HepG2 (cell line): ENCODE results near the gene COL4A3. TPM values are rescaled to one million over a fixed set of nuclear protein-coding genes. Genes with fewer than 3 reads are reported as not detected.

Experiments
- ATAC-seq: fragments of 200-7000 bp; cut with Tn5 transposase; 3 replicates; pipeline ENCODE4 v1.9.1; 2020; ENCODE audit warnings: mild to moderate bottlenecking, moderate library complexity
- BruUV-seq: library from RNA; stranded (reverse); fragments of 400-500 nt; replicated peaks from 2 replicates; lab custom pipeline; 2021; lab: Mats Ljungman, UMichigan
- CTCF ChIA-PET: fragments of 300-600 bp; formaldehyde crosslinking; extraction: SDS; loops from one replicate; lab custom pipeline; 2021; ENCODE audit warnings: low total read pairs, inconsistent platforms, low intra/inter-chr PET ratio; lab: Yijun Ruan, JAX
- POLR2A ChIA-PET: fragments of 350-600 bp; sonication (Branson Sonifier 250); formaldehyde crosslinking; loops from one replicate; lab custom pipeline; 2020; ENCODE audit warnings: antibody characterized with exemption, inconsistent platforms; lab: Yijun Ruan, JAX
- DNase-seq: peaks from one replicate; pipeline ENCODE4 v3.0.0-alpha.2; 2015; ENCODE audit warnings: low spot score
- FAIRE-seq: peaks from 3 replicates; lab custom pipeline; 2011; peaks lifted over from hg19 to GRCh38; lab: Jason Lieb, UNC
- H2AFZ ChIP-seq: one replicate; pipeline ENCODE4 v1.6.1; 2011; ENCODE audit warnings: low read length, inconsistent platforms
- H3K27ac ChIP-seq: fragments of 300-600 bp; 3 replicates; pipeline ENCODE4 v1.8.0; 2011; ENCODE audit warnings: mixed run types, mild to moderate bottlenecking, mixed read lengths, low read length, inconsistent platforms; ENCODE audit not compliant: insufficient read depth; ENCODE audit errors: extremely low read length
- H3K27me3 ChIP-seq, 2 experiments: fragments of 200-600 bp in 1 of 2; 2 replicates in 1 of 2; 3 replicates in 1 of 2; pipeline versions ENCODE4 v1.6.0 to v1.8.0; 2011; ENCODE audit warnings: low read length in 2 of 2, mild to moderate bottlenecking in 2 of 2, moderate library complexity in 2 of 2, inconsistent platforms in 1 of 2; ENCODE audit not compliant: insufficient read depth in 2 of 2, control insufficient read depth in 1 of 2
- H3K36me3 ChIP-seq, 2 experiments: fragments of 200-600 bp in 1 of 2; replicated peaks in 1 of 2; 2 replicates in 1 of 2; 3 replicates in 1 of 2; pipeline versions ENCODE4 v1.5.1 to v1.8.0; 2011; ENCODE audit warnings: low read length in 2 of 2, inconsistent platforms in 1 of 2; ENCODE audit not compliant: insufficient read depth in 2 of 2, control insufficient read depth in 1 of 2
- H3K4me1 ChIP-seq: 2 replicates; pipeline ENCODE4 v1.5.1; 2012; ENCODE audit warnings: low read length, inconsistent platforms; ENCODE audit not compliant: insufficient read depth
- H3K4me2 ChIP-seq: 2 replicates; pipeline ENCODE4 v1.6.0; 2011; ENCODE audit warnings: low read depth, low read length, inconsistent platforms
- H3K4me3 ChIP-seq, 3 experiments: fragments of 200-600 bp in 1 of 3; sonication (generic), shearing (Covaris generic) in 1 of 3; replicated peaks in 1 of 3; 2 replicates each; pipeline ENCODE4 v1.5.1; 2011 to 2016; ENCODE audit warnings: low read length in 3 of 3, inconsistent platforms in 2 of 3, low read depth in 2 of 3, mild to moderate bottlenecking in 2 of 3, control low read depth in 1 of 3, mixed read lengths in 1 of 3; ENCODE audit not compliant: insufficient read depth in 1 of 3
- H3K79me2 ChIP-seq: one replicate; pipeline ENCODE4 v1.6.1; 2011; ENCODE audit warnings: low read length, inconsistent platforms; ENCODE audit not compliant: insufficient read depth
- H3K9ac ChIP-seq: 2 replicates; pipeline ENCODE4 v1.6.0; 2011; ENCODE audit warnings: mild to moderate bottlenecking, low read depth, low read length, inconsistent platforms; ENCODE audit not compliant: insufficient read depth
- H3K9me3 ChIP-seq: 2 replicates; pipeline ENCODE4 v1.5.1; 2012; ENCODE audit warnings: mild to moderate bottlenecking, low read length
- H4K20me1 ChIP-seq: 2 replicates; pipeline ENCODE4 v1.6.0; 2011; ENCODE audit warnings: inconsistent platforms, mild to moderate bottlenecking, low read length, moderate library complexity; ENCODE audit not compliant: insufficient read depth
- ELF1 ChIP-seq: sonication (generic); formaldehyde crosslinking; IDR thresholded peaks from 2 replicates; pipeline ENCODE4 v1.4.0; 2020; ENCODE audit warnings: missing genetic modification reagents
- IKZF1 ChIP-seq: fragments of 450-650 bp; IDR thresholded peaks from 2 replicates; pipeline ENCODE4 v1.7.1; 2016
- IRX3 ChIP-seq: sonication (generic); formaldehyde crosslinking; IDR thresholded peaks from 2 replicates; pipeline ENCODE4 v1.8.1; 2023; ENCODE audit warnings: mild to moderate bottlenecking, low read depth, missing genetic modification reagents, borderline replicate concordance
- MAFF ChIP-seq: IDR thresholded peaks from 2 replicates; pipeline ENCODE4 v1.6.1; 2011; ENCODE audit warnings: low read depth, low read length, improper control_type of control experiment
- RXRB ChIP-seq: IDR thresholded peaks from 2 replicates; pipeline ENCODE4 v1.6.1; 2016; ENCODE audit warnings: borderline replicate concordance, missing genetic modification reagents, missing compliant biosample characterization
- SKI ChIP-seq: fragments of 450-650 bp; IDR thresholded peaks from one replicate; pipeline ENCODE4 v1.6.1; 2018; ENCODE audit warnings: mild to moderate bottlenecking; ENCODE audit not compliant: partially characterized antibody
- SMC3 ChIP-seq: IDR thresholded peaks from 2 replicates; pipeline ENCODE4 v1.6.1; 2011; ENCODE audit warnings: low read length, improper control_type of control experiment
- TOE1 ChIP-seq: sonication (generic); formaldehyde crosslinking; IDR thresholded peaks from 2 replicates; pipeline ENCODE4 v1.4.0; 2020; ENCODE audit warnings: mild to moderate bottlenecking, missing genetic modification reagents
- USF2 ChIP-seq, 2 experiments: sonication (generic) in 1 of 2; formaldehyde crosslinking in 1 of 2; IDR thresholded peaks; 2 replicates each; pipeline versions ENCODE4 v1.5.1 to v1.6.1; 2011 to 2020; ENCODE audit warnings: borderline replicate concordance in 1 of 2, low read depth in 1 of 2, low read length in 1 of 2, mild to moderate bottlenecking in 1 of 2, missing genetic modification reagents in 1 of 2, moderate library complexity in 1 of 2
- ZNF841 ChIP-seq: sonication (generic); formaldehyde crosslinking; IDR thresholded peaks from 2 replicates; pipeline ENCODE4 v1.8.1; 2023; ENCODE audit warnings: missing genetic modification reagents, borderline replicate concordance
- WGBS: methylation state at CpG from one replicate; pipeline ENCODE4 v1.1.6; 2017; ENCODE audit warnings: low lambda C conversion rate; 5-methylcytosine and 5-hydroxymethylcytosine counted together
- in situ Hi-C: cut with HindIII; loops from 2 replicates; pipeline ENCODE4 v1.10.0; 2017; ENCODE audit warnings: low pct_unique_long_range_greater_than_20kb; ENCODE audit not compliant: extremely low pct_ligation_motif_present
- intact Hi-C: fragments of 100-400 bp; cut with micrococcal nuclease; formaldehyde crosslinking; loops from one replicate; pipeline ENCODE4 v1.10.0; 2022; ENCODE audit not compliant: unreplicated experiment
- polyA plus RNA-seq, 8 experiments: library from polyadenylated mRNA; depleted of rRNA in 3 of 8; stranded (reverse) in 7 of 8; unstranded in 1 of 8; fragments of >200 nt; fragmentation: Illumina TruSeq in 4 of 8; extraction: Trizol in 4 of 8; gene quantifications; 2 replicates each; pipeline versions ENCODE4 v1.2.1 to v1.2.3, GENCODE V29; 2011 to 2016; ENCODE audit warnings: low read depth in 4 of 8, missing spikeins in 1 of 8, mixed read lengths in 1 of 8; ENCODE audit not compliant: insufficient read depth in 1 of 8
- total RNA-seq, 5 experiments: library from RNA; depleted of rRNA; stranded (reverse); fragments of >200 nt; fragmentation: Illumina TruSeq; extraction: Trizol; gene quantifications; 2 replicates each; pipeline ENCODE4 v1.2.3, GENCODE V29; 2016; ENCODE audit warnings: low read depth in 1 of 5

COL4A3 gene
- total and polyA plus RNA-seq, 2 of the 13 experiments (the other 11 are each of a cell fraction or from before 2014, with no cell fraction given), result 0.02 TPM; not detected in 1

- no peak for TF ChIP-seq RXRB (CRISPR knock-in tag)
Measured at GRCh38 chr2:227207573-227207972, 43.1 kb downstream of the COL4A3 start (continued).

GRCh38 chr2:227214622-227215041 lies 50.2 kb downstream of the COL4A3 start:
- in situ Hi-C loops, result no loop called here
- no TSS peak for BruUV-seq
- no peak overlapping the region for H2AFZ ChIP-seq
- no peaks in the 10 kb centered on the region for H3K27me3 ChIP-seq
- TF ChIP-seq IRX3 (CRISPR knock-in tag), result no peak
- no peak for TF ChIP-seq SMC3
- no peak for TF ChIP-seq SKI
- TF ChIP-seq ZNF841 (CRISPR knock-in tag), result no peak
- no peak for TF ChIP-seq TOE1 (CRISPR knock-in tag)
- H3K4me1 ChIP-seq, result no peaks in the 10 kb centered on the region
- H3K4me3 ChIP-seq, result no peak overlapping the region
- H3K9ac ChIP-seq, result no peak overlapping the region
- CTCF ChIA-PET, result no interaction called here
- no peak for ATAC-seq
- H4K20me1 ChIP-seq, result no peaks in the 10 kb centered on the region
- no peaks in the 10 kb centered on the region for H3K79me2 ChIP-seq
- POLR2A ChIA-PET, result no interaction called here
- no peak for DNase-seq
- no peak overlapping the region for H3K27ac ChIP-seq
- H3K36me3 ChIP-seq, result no peaks in the 10 kb centered on the region
- H3K9me3 ChIP-seq, result no peaks in the 10 kb centered on the region
- H3K4me2 ChIP-seq, result no peak overlapping the region
- WGBS, result 3% methylated on average over 3 of the region's 3 CpGs
- FAIRE-seq, result no peak
- intact Hi-C loops, result no loop called here

GRCh38 chr2:227219312-227220105 lies 55.1 kb downstream of the COL4A3 start:
- Histone ChIP-seq H3K36me3 (no peaks in the 10 kb centered on the region), H3K4me3 (no peak overlapping the region), H3K9ac (no peak overlapping the region), H3K4me2 (no peak overlapping the region), H2AFZ (no peak overlapping the region), H3K79me2 (no peaks in the 10 kb centered on the region), H3K9me3 (no peaks in the 10 kb centered on the region), H3K4me1 (no peaks in the 10 kb centered on the region), H3K27me3 (no peaks in the 10 kb centered on the region), H4K20me1 (no peaks in the 10 kb centered on the region), H3K27ac (no peak overlapping the region)
- 13% methylated on average over 4 of the region's 4 CpGs for WGBS
- no peak for FAIRE-seq
- no peak for ATAC-seq
- intact Hi-C loops, result no loop called here
- no TSS peak for BruUV-seq
- ChIA-PET POLR2A (no interaction called here), CTCF (no interaction called here)
- DNase-seq, result no peak
- TF ChIP-seq ELF1, result no peak
- no peak for TF ChIP-seq MAFF
- TF ChIP-seq IKZF1, result no peak
- TF ChIP-seq USF2 (IDR thresholded peaks at IDR 0.05; ENCODE audit: low read depth, low read length), result no peak
- TF ChIP-seq USF2 (CRISPR knock-in tag; IDR thresholded peaks at IDR 0.05; ENCODE audit: borderline replicate concordance), result no peak
- no peak for TF ChIP-seq IRX3 (CRISPR knock-in tag)
- in situ Hi-C loops, result loop anchor here (10.0 kb wide), 1 partner anchor 85 kb away; no protein-coding TSS in a partner anchor
